Activated CD4-positive, alpha-beta T cell treated with anti-CD3 and anti-CD28 coated beads, Interleukin-10, Interleukin-2, amounts not matched to agents 100 ng/mL and 50 ng/mL, durations not matched to agents 16 hours and 8 hours (primary cell): Measurements from ENCODE around the gene LRIG1.

ENCODE experiments used
- DNase-seq: peaks from one replicate; pipeline ENCODE4 v3.0.0-alpha.2; 2020

LRIG1 gene

GRCh38 chr3:66338927-66339326, 161.9 kb downstream of the LRIG1 start:
- DNase-seq, result no peak

- no peak for DNase-seq
These were observed 164.5 kb downstream of the LRIG1 start for GRCh38 chr3:66336333-66336766.

- DNase-seq, result no peak
These were observed 165.2 kb downstream of the LRIG1 start for GRCh38 chr3:66335671-66336070.
